IMR-90 (cell line): ENCODE measurements around the gene SPAG8.

Experiments
- RFX5 ChIP-seq: IDR thresholded peaks from 2 replicates; pipeline ENCODE4 v1.8.0; 2012; ENCODE audit warnings: low read depth, mild to moderate bottlenecking, low read length, moderate library complexity
- TF ChIP-seq, protein P1 (sequence below): conservative IDR thresholded peaks from 2 replicates; pipeline ENCODE4 v1.5.1; 2012; ENCODE audit warnings: mild to moderate bottlenecking, low read depth, low read length, improper control_type of control experiment

DNA sequence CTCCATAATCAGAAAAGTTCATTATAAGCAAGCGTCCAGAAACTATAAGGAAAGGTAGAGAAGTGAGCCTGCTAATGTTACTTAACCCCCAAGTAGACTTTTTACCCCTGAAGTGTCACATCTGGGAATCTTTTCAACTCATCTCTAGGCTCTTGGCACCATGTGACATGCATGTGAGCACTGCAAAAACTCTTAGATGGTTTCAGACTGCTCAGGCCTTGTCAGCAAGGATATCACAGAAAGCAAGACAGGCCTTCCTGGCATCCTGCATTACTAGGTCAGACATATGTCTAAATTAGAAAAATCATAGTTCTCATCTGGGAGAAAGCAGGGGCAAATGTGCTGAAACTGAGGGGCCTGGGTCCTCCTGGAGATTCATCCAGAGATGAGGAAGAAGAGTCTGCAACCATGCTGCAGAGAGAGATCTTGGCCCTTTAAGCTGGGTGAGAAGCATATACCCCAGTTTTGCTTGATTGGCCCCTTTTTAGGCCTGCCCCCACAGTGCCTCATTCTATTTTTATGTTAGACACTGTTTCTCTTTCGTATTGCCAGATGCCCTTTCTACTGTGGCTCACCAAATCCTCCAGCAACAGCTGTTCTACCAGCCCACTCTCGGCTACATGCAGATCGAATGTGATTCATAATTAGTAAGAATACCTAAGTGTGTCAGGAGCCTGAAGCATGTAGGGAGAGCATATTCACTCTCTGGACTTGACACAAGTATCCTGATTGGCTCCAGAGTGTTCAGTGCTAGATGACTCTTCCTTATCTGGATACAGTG, 35.9 kb upstream of the SPAG8 start:
- TF ChIP-seq RFX5 = no peak
- TF ChIP-seq, protein P1, sequence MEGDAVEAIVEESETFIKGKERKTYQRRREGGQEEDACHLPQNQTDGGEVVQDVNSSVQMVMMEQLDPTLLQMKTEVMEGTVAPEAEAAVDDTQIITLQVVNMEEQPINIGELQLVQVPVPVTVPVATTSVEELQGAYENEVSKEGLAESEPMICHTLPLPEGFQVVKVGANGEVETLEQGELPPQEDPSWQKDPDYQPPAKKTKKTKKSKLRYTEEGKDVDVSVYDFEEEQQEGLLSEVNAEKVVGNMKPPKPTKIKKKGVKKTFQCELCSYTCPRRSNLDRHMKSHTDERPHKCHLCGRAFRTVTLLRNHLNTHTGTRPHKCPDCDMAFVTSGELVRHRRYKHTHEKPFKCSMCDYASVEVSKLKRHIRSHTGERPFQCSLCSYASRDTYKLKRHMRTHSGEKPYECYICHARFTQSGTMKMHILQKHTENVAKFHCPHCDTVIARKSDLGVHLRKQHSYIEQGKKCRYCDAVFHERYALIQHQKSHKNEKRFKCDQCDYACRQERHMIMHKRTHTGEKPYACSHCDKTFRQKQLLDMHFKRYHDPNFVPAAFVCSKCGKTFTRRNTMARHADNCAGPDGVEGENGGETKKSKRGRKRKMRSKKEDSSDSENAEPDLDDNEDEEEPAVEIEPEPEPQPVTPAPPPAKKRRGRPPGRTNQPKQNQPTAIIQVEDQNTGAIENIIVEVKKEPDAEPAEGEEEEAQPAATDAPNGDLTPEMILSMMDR = no peak
